Fibroblast of lung (primary cell): ENCODE data around the gene FBXO9.

ENCODE experiments used
- EZH2 ChIP-seq: IDR thresholded peaks from 2 replicates; pipeline ENCODE4 v1.5.1; 2012; ENCODE audit warnings: low read length, control low read depth, mild to moderate bottlenecking; ENCODE audit errors: missing control alignments
- TF ChIP-seq, protein P1 (sequence below), 2 donors: IDR thresholded peaks in 1 of 2; conservative IDR thresholded peaks in 1 of 2; 1 replicate in 1 of 2; 2 replicates in 1 of 2; pipeline ENCODE4 v1.5.1; 2011 to 2012; ENCODE audit warnings: low read length in 2 of 2, control low read depth in 1 of 2, inconsistent platforms in 1 of 2, low read depth in 1 of 2, mild to moderate bottlenecking in 1 of 2

DNA sequence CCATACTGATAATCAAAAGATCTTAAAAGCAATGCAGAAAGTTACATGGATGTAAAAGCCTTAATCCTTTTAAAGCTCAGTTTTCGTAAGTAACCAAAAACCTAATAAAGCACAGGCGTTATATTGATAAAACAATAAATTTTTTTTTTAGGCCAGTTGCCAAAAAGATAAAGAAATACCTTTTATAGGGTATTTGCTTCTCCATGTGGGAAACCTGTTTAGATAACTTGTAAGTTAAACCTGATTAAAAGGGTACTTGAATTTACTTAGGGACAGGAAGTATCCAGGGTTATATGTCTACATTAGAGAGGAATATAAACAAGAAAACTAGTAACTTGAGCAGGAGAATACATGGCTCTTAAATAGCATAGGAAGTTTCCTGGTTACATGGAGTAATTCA is 21.1 kb downstream of the FBXO9 start:
- TF ChIP-seq, protein P1, sequence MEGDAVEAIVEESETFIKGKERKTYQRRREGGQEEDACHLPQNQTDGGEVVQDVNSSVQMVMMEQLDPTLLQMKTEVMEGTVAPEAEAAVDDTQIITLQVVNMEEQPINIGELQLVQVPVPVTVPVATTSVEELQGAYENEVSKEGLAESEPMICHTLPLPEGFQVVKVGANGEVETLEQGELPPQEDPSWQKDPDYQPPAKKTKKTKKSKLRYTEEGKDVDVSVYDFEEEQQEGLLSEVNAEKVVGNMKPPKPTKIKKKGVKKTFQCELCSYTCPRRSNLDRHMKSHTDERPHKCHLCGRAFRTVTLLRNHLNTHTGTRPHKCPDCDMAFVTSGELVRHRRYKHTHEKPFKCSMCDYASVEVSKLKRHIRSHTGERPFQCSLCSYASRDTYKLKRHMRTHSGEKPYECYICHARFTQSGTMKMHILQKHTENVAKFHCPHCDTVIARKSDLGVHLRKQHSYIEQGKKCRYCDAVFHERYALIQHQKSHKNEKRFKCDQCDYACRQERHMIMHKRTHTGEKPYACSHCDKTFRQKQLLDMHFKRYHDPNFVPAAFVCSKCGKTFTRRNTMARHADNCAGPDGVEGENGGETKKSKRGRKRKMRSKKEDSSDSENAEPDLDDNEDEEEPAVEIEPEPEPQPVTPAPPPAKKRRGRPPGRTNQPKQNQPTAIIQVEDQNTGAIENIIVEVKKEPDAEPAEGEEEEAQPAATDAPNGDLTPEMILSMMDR (conservative IDR thresholded peaks at IDR 0.05 in 1 of 2, IDR thresholded peaks at IDR 0.05 in 1 of 2; ENCODE audit: low read depth in 1 of 2, low read length in 2 of 2): no peak
- no peak for TF ChIP-seq EZH2
